KMS-11 (cell line): ENCODE data around the gene MTX1.
A peak's percentile ranks its signal among the peaks of the same experiment; 100 is the strongest.

Source experiments
- H2AFZ ChIP-seq: fragments of 200-600 bp; sonication (generic); 2 replicates; pipeline ENCODE4 v1.6.1; 2016; ENCODE audit warnings: antibody characterized with exemption, mixed run types, low read depth
- H3K27ac ChIP-seq: fragments of 200-600 bp; sonication (generic); 2 replicates; pipeline ENCODE4 v1.6.1; 2016; ENCODE audit warnings: mild to moderate bottlenecking, mixed run types
- H3K27me3 ChIP-seq: fragments of 200-600 bp; sonication (generic); 2 replicates; pipeline ENCODE4 v1.6.1; 2017; ENCODE audit warnings: mild to moderate bottlenecking, low read depth, mixed run types, moderate library complexity; ENCODE audit not compliant: insufficient read depth
- H3K36me3 ChIP-seq: fragments of 200-600 bp; sonication (generic); 2 replicates; pipeline ENCODE4 v1.6.1; 2017; ENCODE audit warnings: mild to moderate bottlenecking, mixed run types; ENCODE audit not compliant: insufficient read depth
- H3K4me1 ChIP-seq: fragments of 200-600 bp; sonication (generic); 2 replicates; pipeline ENCODE4 v1.6.1; 2016; ENCODE audit warnings: mild to moderate bottlenecking, low read depth, mixed run types; ENCODE audit not compliant: poor library complexity, severe bottlenecking
- H3K4me2 ChIP-seq: fragments of 200-600 bp; sonication (generic); 2 replicates; pipeline ENCODE4 v1.7.0; 2016; ENCODE audit warnings: mild to moderate bottlenecking, mixed run types
- H3K4me3 ChIP-seq: fragments of 200-600 bp; sonication (generic); IDR thresholded peaks from 2 replicates; pipeline ENCODE4 v1.6.1; 2017; ENCODE audit warnings: low read depth, low read length, mixed read lengths; ENCODE audit not compliant: insufficient read depth
- H3K79me2 ChIP-seq: fragments of 200-600 bp; sonication (generic); 2 replicates; pipeline ENCODE4 v1.6.1; 2016; ENCODE audit warnings: low read depth, mixed run types; ENCODE audit not compliant: insufficient read depth
- H3K9ac ChIP-seq: fragments of 200-600 bp; sonication (generic); 2 replicates; pipeline ENCODE4 v1.6.1; 2016; ENCODE audit warnings: mild to moderate bottlenecking, mixed run types
- H4K20me1 ChIP-seq: fragments of 200-600 bp; sonication (generic); 2 replicates; pipeline ENCODE4 v1.6.1; 2016; ENCODE audit warnings: mild to moderate bottlenecking, mixed run types; ENCODE audit not compliant: insufficient read depth
- CTCF ChIP-seq: fragments of 200-600 bp; sonication (generic); conservative IDR thresholded peaks from 2 replicates; pipeline ENCODE4 v1.6.1; 2017; ENCODE audit warnings: low read depth, mild to moderate bottlenecking, antibody characterized with exemption, low read length, moderate library complexity, mixed read lengths

MTX1 gene

GRCh38 chr1:155255243-155256007 lies 46.9 kb downstream of the MTX1 start, which contains the start of gene ENTREP3:
TSS of gene ENTREP3 (minus strand) at chr1:155255483. CDS start at chr1:155254877, 606 bp downstream.
- peak within 1 kb of the TSS; percentile 75 for H2AFZ ChIP-seq
- H3K4me2 ChIP-seq = peak within 1 kb of the TSS; percentile 91
- TF ChIP-seq CTCF = peak; percentile 9; the same call in 1 of the 2 replicates
- peaks cover 4% of the 10 kb centered on the region; the same call in 1 of the 2 replicates for H3K79me2 ChIP-seq
- peaks cover 30% of the 10 kb centered on the region for H3K4me1 ChIP-seq
- peaks cover 3% of the 10 kb centered on the region; the same call in 1 of the 2 replicates for H3K36me3 ChIP-seq
- H4K20me1 ChIP-seq = no peaks in the 10 kb centered on the region
- H3K27me3 ChIP-seq = no peaks in the 10 kb centered on the region
- H3K4me3 ChIP-seq = peak within 1 kb of the TSS; percentile 84
- H3K27ac ChIP-seq = 0 out of 2 replicates have a peak within 1 kb of the TSS, but pooled peaks have one; percentile 2
- peak within 1 kb of the TSS; percentile 64 for H3K9ac ChIP-seq

- Histone ChIP-seq H3K4me2 (peak overlapping the region; percentile 91; the same call in 1 of the 2 replicates), H3K4me3 (no peak overlapping the region), H4K20me1 (no peaks in the 10 kb centered on the region), H3K27me3 (no peaks in the 10 kb centered on the region), H3K4me1 (peaks cover 33% of the 10 kb centered on the region), H2AFZ (no peak overlapping the region), H3K27ac (no peak overlapping the region), H3K9ac (no peak overlapping the region), H3K79me2 (peaks cover 13% of the 10 kb centered on the region), H3K36me3 (peaks cover 3% of the 10 kb centered on the region; the same call in 1 of the 2 replicates)
- TF ChIP-seq CTCF = no peak
Observed at GRCh38 chr1:155256058-155256852, 47.8 kb downstream of the MTX1 start.

- peaks cover 20% of the 10 kb centered on the region for H3K79me2 ChIP-seq
- TF ChIP-seq CTCF = no peak
- no peak overlapping the region for H3K9ac ChIP-seq
- H3K36me3 ChIP-seq = peaks cover 9% of the 10 kb centered on the region; the same call in 1 of the 2 replicates
- H4K20me1 ChIP-seq = no peaks in the 10 kb centered on the region
- no peaks in the 10 kb centered on the region for H3K27me3 ChIP-seq
- peaks cover 23% of the 10 kb centered on the region for H3K4me1 ChIP-seq
- no peak overlapping the region for H2AFZ ChIP-seq
- peak overlapping the region; percentile 98; the same call in 1 of the 2 replicates for H3K4me2 ChIP-seq
- H3K4me3 ChIP-seq = no peak overlapping the region
- H3K27ac ChIP-seq = no peak overlapping the region
Observed at GRCh38 chr1:155260276-155260675, 51.8 kb downstream of the MTX1 start.

GRCh38 chr1:155261493-155261851 lies 53.0 kb downstream of the MTX1 start:
- Histone ChIP-seq H3K4me3 (peak overlapping the region; percentile 100), H3K4me1 (peaks cover 18% of the 10 kb centered on the region), H3K36me3 (peaks cover 19% of the 10 kb centered on the region; the same call in 1 of the 2 replicates), H3K4me2 (peak overlapping the region; percentile 98), H3K27ac (peak overlapping the region; percentile 33; the same call in 1 of the 2 replicates), H4K20me1 (no peaks in the 10 kb centered on the region), H3K27me3 (no peaks in the 10 kb centered on the region), H2AFZ (peak overlapping the region; percentile 74), H3K79me2 (peaks cover 20% of the 10 kb centered on the region), H3K9ac (peak overlapping the region; percentile 68)
- TF ChIP-seq CTCF = no peak
